B cell (primary cell): ENCODE measurements around the gene ACP3. TPM values are rescaled to one million over a fixed set of nuclear protein-coding genes. Genes with fewer than 3 reads are reported as not detected.

ENCODE experiments used
- ATAC-seq: fragments of 200-7000 bp; cut with Tn5 transposase; one replicate; pipeline ENCODE4 v1.10.0; 2021; ENCODE audit warnings: low read depth, mild to moderate bottlenecking, moderate number of reproducible peaks, moderate library complexity
- CTCF ChIA-PET: fragments of 350-600 bp; sonication (Branson Sonifier 250); formaldehyde crosslinking; loops from one replicate; lab custom pipeline; 2021; ENCODE audit warnings: antibody characterized with exemption, inconsistent platforms; lab: Charles Lee
- POLR2A ChIA-PET: fragments of 350-600 bp; sonication (Branson Sonifier 250); formaldehyde crosslinking; loops from one replicate; lab custom pipeline; 2021; ENCODE audit warnings: antibody characterized with exemption; lab: Charles Lee
- DNase-seq: peaks from one replicate; pipeline ENCODE4 v3.0.0; 2013
- H2AFZ ChIP-seq: 2 replicates; pipeline ENCODE4 v1.6.1; 2012; ENCODE audit warnings: mild to moderate bottlenecking, low read depth, low read length; ENCODE audit not compliant: insufficient read depth, poor library complexity, severe bottlenecking
- H3K27ac ChIP-seq, 2 donors: 1 replicate in 1 of 2; 2 replicates in 1 of 2; pipeline ENCODE4 v1.5.1; 2012 to 2013; ENCODE audit warnings: low read length in 2 of 2, mild to moderate bottlenecking in 2 of 2, moderate library complexity in 1 of 2
- H3K27me3 ChIP-seq, 4 experiments: fragments of 200-600 bp in 1 of 4; sonication (generic) in 1 of 4; replicated peaks in 1 of 4; 1 replicate in 2 of 4; 2 replicates in 2 of 4; pipeline versions ENCODE4 v1.6.1 to v1.7.0; 2013 to 2016; ENCODE audit warnings: low read length in 3 of 4, mild to moderate bottlenecking in 2 of 4, mixed read lengths in 1 of 4, moderate library complexity in 1 of 4; ENCODE audit not compliant: insufficient read depth in 4 of 4, control insufficient read depth in 3 of 4; ENCODE audit errors: control extremely low read depth in 1 of 4
- H3K36me3 ChIP-seq, 2 experiments: replicated peaks in 1 of 2; 1 replicate in 1 of 2; 2 replicates in 1 of 2; pipeline versions ENCODE4 v1.6.1 to v1.7.1; 2013; ENCODE audit warnings: low read length in 1 of 2; ENCODE audit not compliant: insufficient read depth in 2 of 2, control insufficient read depth in 1 of 2; ENCODE audit errors: control extremely low read depth in 1 of 2, extremely low read depth in 1 of 2
- H3K4me1 ChIP-seq, 2 donors: fragments of 200-600 bp in 1 of 2; sonication (generic) in 1 of 2; 1 replicate in 1 of 2; 2 replicates in 1 of 2; pipeline versions ENCODE4 v1.5.1 to v1.6.1; 2013 to 2017; ENCODE audit warnings: low read length in 2 of 2; ENCODE audit not compliant: control insufficient read depth in 2 of 2, insufficient read depth in 2 of 2
- H3K4me2 ChIP-seq: replicated peaks from 2 replicates; pipeline ENCODE3; 2012; ENCODE audit warnings: mild to moderate bottlenecking, low read depth, low read length; ENCODE audit not compliant: poor library complexity, severe bottlenecking
- H3K4me3 ChIP-seq, 5 experiments: fragments of 200-600 bp in 1 of 5; sonication (generic) in 1 of 5; 1 replicate in 3 of 5; 2 replicates in 2 of 5; pipeline versions ENCODE4 v1.5.1 to v1.7.0; 2011 to 2016; ENCODE audit warnings: low read length in 4 of 5, mild to moderate bottlenecking in 4 of 5, low read depth in 2 of 5, control low read depth in 1 of 5, moderate library complexity in 1 of 5; ENCODE audit not compliant: insufficient read depth in 1 of 5; ENCODE audit errors: control extremely low read depth in 1 of 5, extremely low read depth in 1 of 5
- H3K79me2 ChIP-seq: fragments of 200-600 bp; sonication (generic); one replicate; pipeline ENCODE4 v1.6.0; 2016; ENCODE audit warnings: low read length; ENCODE audit not compliant: control insufficient read depth, insufficient read depth
- H3K9ac ChIP-seq: fragments of 200-600 bp; sonication (generic); 2 replicates; pipeline ENCODE4 v1.6.1; 2017; ENCODE audit warnings: mild to moderate bottlenecking, low read length, moderate library complexity
- H3K9me3 ChIP-seq, 3 donors: one replicate each; pipeline versions ENCODE4 v1.6.1 to v1.7.1; 2013; ENCODE audit warnings: low read length in 2 of 3; ENCODE audit not compliant: control insufficient read depth in 2 of 3, insufficient read depth in 1 of 3; ENCODE audit errors: control extremely low read depth in 1 of 3
- H4K20me1 ChIP-seq: 2 replicates; pipeline ENCODE4 v1.6.0; 2012; ENCODE audit warnings: mild to moderate bottlenecking, low read length; ENCODE audit not compliant: insufficient read depth, control insufficient read depth, poor library complexity, severe bottlenecking
- H3K27ac Mint-ChIP-seq: one replicate; pipeline ENCODE4 v1.8.0; 2021; ENCODE audit warnings: mixed read lengths
- H3K27me3 Mint-ChIP-seq: one replicate; pipeline ENCODE4 v1.8.0; 2021; ENCODE audit warnings: mixed read lengths
- H3K4me1 Mint-ChIP-seq: one replicate; pipeline ENCODE4 v1.8.0; 2021; ENCODE audit warnings: mixed read lengths
- H3K4me3 Mint-ChIP-seq: one replicate; pipeline ENCODE4 v1.8.0; 2021; ENCODE audit warnings: mixed read lengths
- H3K9me3 Mint-ChIP-seq: one replicate; pipeline ENCODE4 v1.8.0; 2022; ENCODE audit warnings: mixed read lengths; ENCODE audit not compliant: insufficient read depth
- CTCF ChIP-seq: fragments of 200-600 bp; IDR thresholded peaks from one replicate; pipeline ENCODE4 v1.8.0; 2022; ENCODE audit warnings: antibody characterized with exemption, mild to moderate bottlenecking
- EZH2 ChIP-seq: IDR thresholded peaks from 2 replicates; pipeline ENCODE4 v1.6.1; 2012; ENCODE audit warnings: borderline replicate concordance, low read depth, mild to moderate bottlenecking, moderate library complexity, low read length; ENCODE audit not compliant: insufficient read depth, poor library complexity, severe bottlenecking
- WGBS: methylation state at CpG from one replicate; pipeline ENCODE4 v1.1.5; 2013; ENCODE audit warnings: missing lambda C conversion rate; ENCODE audit not compliant: insufficient coverage; 5-methylcytosine and 5-hydroxymethylcytosine counted together
- intact Hi-C: fragments of 100-400 bp; cut with micrococcal nuclease; formaldehyde crosslinking; loops from one replicate; pipeline ENCODE4 v1.10.0; 2022
- polyA plus RNA-seq: library from polyadenylated mRNA; depleted of rRNA; stranded (reverse); fragments of >200 nt; gene quantifications from 2 replicates; pipeline ENCODE4 v1.2.3, GENCODE V29; 2012
- total RNA-seq, 2 donors: library from RNA; stranded (reverse); fragments of 120-200 nt in 1 of 2; gene quantifications; 1 replicate in 1 of 2; 2 replicates in 1 of 2; pipeline versions ENCODE4 v1.2.3 to v1.2.4, GENCODE V29; 2013 to 2022

Gene ACP3
- total and polyA plus RNA-seq, 2 donors (not counting 1 experiment from before 2014, with no cell fraction given) = 0.36 to 0.64 TPM

GRCh38 chr3:132360717-132361116 is 43.5 kb downstream of the ACP3 start:
- no peaks in the 10 kb centered on the region for H3K9me3 ChIP-seq
- WGBS = no CpG with 5 or more reads among the region's 1 CpG
- H3K4me3 ChIP-seq = no peak overlapping the region
- no peak overlapping the region for H3K9ac ChIP-seq
- intact Hi-C loops = no loop called here
- no peak for TF ChIP-seq EZH2
- TF ChIP-seq CTCF = no peak
- H4K20me1 ChIP-seq = no peaks in the 10 kb centered on the region
- H3K27ac ChIP-seq = no peak overlapping the region
- DNase-seq = no peak
- H3K27me3 ChIP-seq = peaks cover 0 to 4% (median 0%) of the 10 kb centered on the region in 4 experiments
- ATAC-seq = no peak
- ChIA-PET CTCF (interaction anchor here (2.8 kb wide), 1 partner anchor 8 kb away, joined by 8 read pairs; no protein-coding TSS in a partner anchor), POLR2A (no interaction called here)
- no peak overlapping the region for H3K27ac Mint-ChIP-seq
- no peaks in the 10 kb centered on the region for H3K27me3 Mint-ChIP-seq
- no peaks in the 10 kb centered on the region for H3K4me1 Mint-ChIP-seq
- no peak overlapping the region for H3K4me3 Mint-ChIP-seq
- no peaks in the 10 kb centered on the region for H3K4me1 ChIP-seq
- no peak overlapping the region for H3K4me2 ChIP-seq
- no peaks in the 10 kb centered on the region for H3K36me3 ChIP-seq
- H2AFZ ChIP-seq = no peak overlapping the region
- H3K9me3 Mint-ChIP-seq = no peaks in the 10 kb centered on the region
- H3K79me2 ChIP-seq = no peaks in the 10 kb centered on the region

- Histone ChIP-seq H3K4me2 (no peak overlapping the region), H3K27me3 (no peaks in the 10 kb centered on the region), H3K36me3 (no peaks in the 10 kb centered on the region), H3K9ac (no peak overlapping the region), H3K4me1 (no peaks in the 10 kb centered on the region), H3K9me3 (no peaks in the 10 kb centered on the region), H4K20me1 (no peaks in the 10 kb centered on the region), H3K27ac (no peak overlapping the region), H3K79me2 (no peaks in the 10 kb centered on the region), H3K4me3 (no peak overlapping the region), H2AFZ (no peak overlapping the region)
- Mint-ChIP-seq H3K4me3 (no peak overlapping the region), H3K27ac (no peak overlapping the region), H3K9me3 (no peaks in the 10 kb centered on the region), H3K4me1 (no peaks in the 10 kb centered on the region), H3K27me3 (no peaks in the 10 kb centered on the region)
- ChIA-PET POLR2A (no interaction called here), CTCF (interaction anchor here (2.8 kb wide), 1 partner anchor 10 kb away, joined by 8 read pairs; no protein-coding TSS in a partner anchor)
- no peak for TF ChIP-seq EZH2
- no peak for TF ChIP-seq CTCF
- 100% methylated on average over 1 of the region's 2 CpGs for WGBS
- ATAC-seq = no peak
- no peak for DNase-seq
- intact Hi-C loops = no loop called here
Measured at GRCh38 chr3:132362329-132362728, 45.1 kb downstream of the ACP3 start.
